Type B pancreatic cell (in vitro differentiated cells): ENCODE data around the gene ANGPTL3. TPM values are rescaled to one million over a fixed set of nuclear protein-coding genes. Genes with fewer than 3 reads are reported as not detected.

Source experiments
- DNase-seq: peaks from one replicate; pipeline ENCODE4 v3.0.0; 2021; ENCODE audit warnings: mixed read lengths; ENCODE audit not compliant: unreplicated experiment; ENCODE audit errors: extremely low spot score
- H3K27ac Mint-ChIP-seq: 2 replicates; pipeline ENCODE4 v1.8.0; 2021; ENCODE audit warnings: mild to moderate bottlenecking, mixed read lengths
- H3K27me3 Mint-ChIP-seq: 2 replicates; pipeline ENCODE4 v1.8.0; 2021; ENCODE audit warnings: mixed read lengths
- H3K36me3 Mint-ChIP-seq: 2 replicates; pipeline ENCODE4 v1.8.0; 2021; ENCODE audit warnings: mixed read lengths
- H3K4me1 Mint-ChIP-seq: one replicate; pipeline ENCODE4 v1.8.0; 2021; ENCODE audit warnings: mixed read lengths; ENCODE audit not compliant: unreplicated experiment
- H3K4me3 Mint-ChIP-seq: 2 replicates; pipeline ENCODE4 v1.8.0; 2021; ENCODE audit warnings: mild to moderate bottlenecking, mixed read lengths
- H3K9me3 Mint-ChIP-seq: 2 replicates; pipeline ENCODE4 v1.8.0; 2021; ENCODE audit warnings: mixed read lengths
- total RNA-seq: library from RNA; stranded (reverse); gene quantifications from 2 replicates; pipeline ENCODE4 v1.2.1, GENCODE V29; 2021; ENCODE audit warnings: low replicate concordance
- TF ChIP-seq, protein P1 (sequence below): fragments of 200-600 bp; sonication (generic); conservative IDR thresholded peaks from 2 replicates; pipeline ENCODE4 v1.5.0; 2021; ENCODE audit warnings: antibody characterized with exemption, mild to moderate bottlenecking

Gene ANGPTL3
- total RNA-seq, 1 donor from 2014 or later, result 2.6 TPM

DNA sequence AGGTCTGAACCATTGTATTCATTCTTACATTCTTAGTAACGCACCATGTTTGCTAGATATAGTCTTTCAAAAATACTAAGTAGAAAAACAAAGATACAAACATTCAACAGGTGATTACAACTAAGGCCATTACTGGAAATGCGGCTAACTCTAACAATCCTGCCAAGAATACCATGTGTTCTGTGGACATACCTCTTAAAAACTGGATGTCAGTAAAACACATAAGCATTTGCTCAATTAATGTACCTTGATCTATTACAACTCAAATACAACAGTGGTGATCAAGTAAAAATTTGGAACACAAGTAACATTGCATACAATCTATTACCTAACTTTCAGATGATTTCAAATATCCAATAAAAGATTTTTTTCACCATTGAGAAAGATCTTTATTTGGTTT is 15.4 kb downstream of the ANGPTL3 start:
- Mint-ChIP-seq H3K9me3 (no peaks in the 10 kb centered on the region), H3K27me3 (no peaks in the 10 kb centered on the region), H3K4me1 (no peaks in the 10 kb centered on the region), H3K36me3 (peaks cover 18% of the 10 kb centered on the region), H3K27ac (no peak overlapping the region), H3K4me3 (no peak overlapping the region)
- DNase-seq, result no peak
- TF ChIP-seq, protein P1, sequence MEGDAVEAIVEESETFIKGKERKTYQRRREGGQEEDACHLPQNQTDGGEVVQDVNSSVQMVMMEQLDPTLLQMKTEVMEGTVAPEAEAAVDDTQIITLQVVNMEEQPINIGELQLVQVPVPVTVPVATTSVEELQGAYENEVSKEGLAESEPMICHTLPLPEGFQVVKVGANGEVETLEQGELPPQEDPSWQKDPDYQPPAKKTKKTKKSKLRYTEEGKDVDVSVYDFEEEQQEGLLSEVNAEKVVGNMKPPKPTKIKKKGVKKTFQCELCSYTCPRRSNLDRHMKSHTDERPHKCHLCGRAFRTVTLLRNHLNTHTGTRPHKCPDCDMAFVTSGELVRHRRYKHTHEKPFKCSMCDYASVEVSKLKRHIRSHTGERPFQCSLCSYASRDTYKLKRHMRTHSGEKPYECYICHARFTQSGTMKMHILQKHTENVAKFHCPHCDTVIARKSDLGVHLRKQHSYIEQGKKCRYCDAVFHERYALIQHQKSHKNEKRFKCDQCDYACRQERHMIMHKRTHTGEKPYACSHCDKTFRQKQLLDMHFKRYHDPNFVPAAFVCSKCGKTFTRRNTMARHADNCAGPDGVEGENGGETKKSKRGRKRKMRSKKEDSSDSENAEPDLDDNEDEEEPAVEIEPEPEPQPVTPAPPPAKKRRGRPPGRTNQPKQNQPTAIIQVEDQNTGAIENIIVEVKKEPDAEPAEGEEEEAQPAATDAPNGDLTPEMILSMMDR, result no peak

DNA sequence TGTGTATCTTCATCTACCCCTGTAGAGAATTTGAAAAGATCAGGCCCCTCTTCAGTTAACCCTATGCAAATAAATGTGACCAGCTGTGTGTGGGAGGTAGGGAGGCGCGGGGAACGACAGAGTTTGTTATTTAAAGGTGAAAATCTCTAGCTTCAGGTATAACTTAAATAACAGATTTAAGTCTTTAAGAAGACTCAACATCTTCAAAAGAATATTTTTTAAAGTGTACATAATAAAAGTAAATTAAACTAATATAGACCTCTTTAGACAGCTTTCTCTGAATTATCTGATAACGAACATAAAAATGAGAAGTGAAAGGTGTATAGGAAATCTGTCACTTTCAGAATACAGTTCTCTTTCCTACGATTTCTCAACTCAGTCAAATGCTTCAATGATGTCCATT is 16.0 kb downstream of the ANGPTL3 start:
- Mint-ChIP-seq H3K27ac (no peak overlapping the region), H3K27me3 (no peaks in the 10 kb centered on the region), H3K36me3 (peaks cover 20% of the 10 kb centered on the region), H3K9me3 (no peaks in the 10 kb centered on the region), H3K4me3 (no peak overlapping the region), H3K4me1 (no peaks in the 10 kb centered on the region)
- TF ChIP-seq, protein P1, result no peak
- DNase-seq, result no peak

DNA sequence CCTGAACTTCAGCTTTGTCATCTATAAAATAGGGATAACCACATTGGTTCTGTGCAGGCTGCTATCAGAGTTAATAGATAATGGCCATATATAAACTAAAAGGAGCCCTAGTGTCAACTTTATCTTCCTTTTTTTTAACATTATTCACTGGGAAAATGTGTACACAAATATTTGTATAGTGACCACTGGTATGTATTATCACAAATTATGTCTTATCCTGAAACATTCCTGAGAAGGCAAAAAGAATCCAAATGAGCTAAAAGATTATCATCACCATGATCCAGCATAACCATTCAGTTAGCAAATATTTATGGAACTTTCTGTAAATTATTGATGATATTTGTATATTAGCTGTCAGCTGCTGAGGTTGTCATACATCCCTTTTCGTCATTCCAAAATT is 16.6 kb downstream of the ANGPTL3 start:
- DNase-seq, result no peak
- H3K4me1 Mint-ChIP-seq, result no peaks in the 10 kb centered on the region
- H3K4me3 Mint-ChIP-seq, result no peak overlapping the region
- H3K36me3 Mint-ChIP-seq, result peaks cover 20% of the 10 kb centered on the region
- H3K27ac Mint-ChIP-seq, result no peak overlapping the region
- H3K9me3 Mint-ChIP-seq, result no peaks in the 10 kb centered on the region
- TF ChIP-seq, protein P1, result no peak
- no peaks in the 10 kb centered on the region for H3K27me3 Mint-ChIP-seq

DNA sequence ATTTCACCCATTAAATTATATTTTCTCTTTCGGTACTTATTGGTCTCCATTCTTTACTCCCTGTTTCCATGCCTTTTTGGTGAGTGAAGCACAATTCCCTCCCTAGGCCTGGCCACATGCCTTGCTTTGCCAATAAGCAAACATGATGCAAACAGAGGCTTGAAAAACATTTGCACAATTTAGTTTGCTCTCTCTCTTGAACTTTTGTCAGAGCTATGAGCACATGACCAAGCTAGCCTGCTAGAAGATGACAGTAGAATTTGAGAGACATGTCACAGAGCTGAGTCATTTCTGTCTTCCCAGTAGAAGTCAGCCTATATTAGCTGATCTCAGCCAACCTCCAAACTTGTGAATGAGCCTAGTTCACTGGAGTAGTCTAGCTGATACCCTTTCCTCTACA is 24.6 kb downstream of the ANGPTL3 start:
- TF ChIP-seq, protein P1, result no peak
- DNase-seq, result no peak
- no peaks in the 10 kb centered on the region for H3K9me3 Mint-ChIP-seq
- no peak overlapping the region for H3K4me3 Mint-ChIP-seq
- H3K27ac Mint-ChIP-seq, result no peak overlapping the region
- no peaks in the 10 kb centered on the region for H3K4me1 Mint-ChIP-seq
- H3K27me3 Mint-ChIP-seq, result no peaks in the 10 kb centered on the region
- H3K36me3 Mint-ChIP-seq, result peaks cover 28% of the 10 kb centered on the region

DNA sequence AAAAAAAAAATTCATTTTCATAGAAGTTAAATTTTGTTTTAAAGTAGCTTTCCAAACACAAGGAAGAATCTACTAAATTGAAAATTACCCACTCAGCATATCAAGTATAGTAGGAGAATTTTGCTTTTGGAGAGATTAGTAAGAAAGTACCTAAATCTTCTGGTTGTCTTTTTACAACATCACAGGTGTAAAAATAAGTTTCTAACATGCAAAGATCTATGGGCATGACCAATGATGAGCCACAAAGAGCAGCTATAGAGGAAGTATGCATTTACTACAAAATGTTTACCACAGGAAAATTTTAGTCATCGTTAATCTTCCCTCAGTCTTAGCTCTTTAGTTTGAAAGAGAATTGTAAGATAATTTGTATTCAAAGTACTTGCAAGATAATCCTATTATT is 28.1 kb downstream of the ANGPTL3 start:
- peaks cover 30% of the 10 kb centered on the region for H3K36me3 Mint-ChIP-seq
- no peaks in the 10 kb centered on the region for H3K9me3 Mint-ChIP-seq
- H3K27ac Mint-ChIP-seq, result no peak overlapping the region
- H3K4me3 Mint-ChIP-seq, result no peak overlapping the region
- H3K27me3 Mint-ChIP-seq, result no peaks in the 10 kb centered on the region
- TF ChIP-seq, protein P1, result no peak
- no peaks in the 10 kb centered on the region for H3K4me1 Mint-ChIP-seq
- no peak for DNase-seq

DNA sequence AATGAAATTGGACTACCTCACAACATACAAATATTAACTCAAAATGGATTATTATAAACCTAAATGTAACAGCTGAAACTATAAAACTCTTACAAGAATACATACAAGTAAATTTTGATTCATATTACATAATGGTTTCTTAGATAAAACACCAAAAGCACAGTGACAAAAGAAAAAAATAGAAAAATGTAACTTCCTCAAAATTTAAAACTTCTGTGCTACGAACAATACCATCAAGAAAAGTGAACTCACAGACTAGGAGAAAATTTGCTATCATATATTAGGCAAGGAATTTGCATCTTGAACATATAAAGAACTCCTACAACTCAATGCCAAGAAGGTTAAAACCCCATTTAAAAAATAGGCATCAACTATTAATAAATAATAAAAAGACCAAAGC is 31.2 kb downstream of the ANGPTL3 start:
- TF ChIP-seq, protein P1, result no peak
- no peaks in the 10 kb centered on the region for H3K4me1 Mint-ChIP-seq
- H3K36me3 Mint-ChIP-seq, result peaks cover 46% of the 10 kb centered on the region
- DNase-seq, result no peak
- no peak overlapping the region for H3K4me3 Mint-ChIP-seq
- H3K9me3 Mint-ChIP-seq, result no peaks in the 10 kb centered on the region
- H3K27me3 Mint-ChIP-seq, result no peaks in the 10 kb centered on the region
- no peak overlapping the region for H3K27ac Mint-ChIP-seq
